Mesothelial cell of epicardium (in vitro differentiated cells): ENCODE data around the gene ALK. TPM values are rescaled to one million over a fixed set of nuclear protein-coding genes. Genes with fewer than 3 reads are reported as not detected.

Source experiments
- DNase-seq, 2 experiments: peaks; one replicate each; pipeline ENCODE4 v3.0.0; 2021; ENCODE audit warnings: low spot score in 2 of 2; ENCODE audit not compliant: unreplicated experiment in 2 of 2
- H3K27ac Mint-ChIP-seq: 2 replicates; pipeline ENCODE4 v1.8.0; 2021; ENCODE audit warnings: mixed read lengths
- H3K27me3 Mint-ChIP-seq: 2 replicates; pipeline ENCODE4 v1.8.0; 2021; ENCODE audit warnings: low read depth, mixed read lengths
- H3K36me3 Mint-ChIP-seq: 2 replicates; pipeline ENCODE4 v1.8.0; 2021; ENCODE audit warnings: mixed read lengths
- H3K4me1 Mint-ChIP-seq: 2 replicates; pipeline ENCODE4 v1.8.0; 2021; ENCODE audit warnings: mixed read lengths
- H3K4me3 Mint-ChIP-seq: 2 replicates; pipeline ENCODE4 v1.8.0; 2021; ENCODE audit warnings: mild to moderate bottlenecking, moderate library complexity, mixed read lengths
- H3K9me3 Mint-ChIP-seq: 2 replicates; pipeline ENCODE4 v1.8.0; 2021; ENCODE audit warnings: mixed read lengths
- CTCF ChIP-seq: fragments of 200-600 bp; sonication (generic); IDR thresholded peaks from one replicate; pipeline ENCODE4 v1.5.0; 2021; ENCODE audit warnings: antibody characterized with exemption; ENCODE audit not compliant: unreplicated experiment
- total RNA-seq: library from RNA; stranded (reverse); gene quantifications from 3 replicates; pipeline ENCODE4 v1.2.1, GENCODE V29; 2021

Gene ALK
- total RNA-seq, 1 donor from 2014 or later, result 0.13 TPM

GRCh38 chr2:29872870-29873269 is 48.5 kb downstream of the ALK start:
- no peaks in the 10 kb centered on the region for H3K9me3 Mint-ChIP-seq
- H3K4me1 Mint-ChIP-seq, result no peaks in the 10 kb centered on the region
- no peaks in the 10 kb centered on the region for H3K36me3 Mint-ChIP-seq
- no peak overlapping the region for H3K4me3 Mint-ChIP-seq
- H3K27ac Mint-ChIP-seq, result no peak overlapping the region
- no peak for DNase-seq
- no peak for TF ChIP-seq CTCF
- H3K27me3 Mint-ChIP-seq, result peaks cover 41% of the 10 kb centered on the region

DNA sequence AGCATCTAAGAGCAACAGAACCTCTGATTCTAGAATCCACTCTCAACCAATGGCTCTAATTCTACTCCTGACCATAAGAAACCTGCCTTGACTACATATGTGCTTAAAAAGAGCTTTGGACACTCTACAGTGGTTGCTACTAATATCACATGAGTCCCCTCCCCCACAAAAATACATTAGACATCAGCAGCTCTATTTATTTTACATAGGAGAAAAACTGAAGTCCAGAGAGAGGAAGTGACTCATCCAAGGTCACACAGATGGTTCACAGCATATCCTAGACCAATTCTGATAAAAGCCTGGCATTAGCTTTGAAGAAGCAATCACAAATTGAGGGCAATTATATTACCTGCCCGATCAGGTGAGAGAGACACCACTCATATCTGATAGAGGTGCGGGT is 49.8 kb downstream of the ALK start:
- Mint-ChIP-seq H3K36me3 (no peaks in the 10 kb centered on the region), H3K27me3 (peaks cover 46% of the 10 kb centered on the region), H3K4me1 (no peaks in the 10 kb centered on the region), H3K9me3 (no peaks in the 10 kb centered on the region), H3K4me3 (no peak overlapping the region), H3K27ac (no peak overlapping the region)
- no peak for DNase-seq
- TF ChIP-seq CTCF, result no peak

- Mint-ChIP-seq H3K4me3 (no peak overlapping the region), H3K9me3 (no peaks in the 10 kb centered on the region), H3K4me1 (no peaks in the 10 kb centered on the region), H3K27me3 (peaks cover 65% of the 10 kb centered on the region), H3K27ac (no peak overlapping the region), H3K36me3 (no peaks in the 10 kb centered on the region)
- DNase-seq, result no peak
- no peak for TF ChIP-seq CTCF
These were observed 55.9 kb downstream of the ALK start for GRCh38 chr2:29865512-29865911.

DNA sequence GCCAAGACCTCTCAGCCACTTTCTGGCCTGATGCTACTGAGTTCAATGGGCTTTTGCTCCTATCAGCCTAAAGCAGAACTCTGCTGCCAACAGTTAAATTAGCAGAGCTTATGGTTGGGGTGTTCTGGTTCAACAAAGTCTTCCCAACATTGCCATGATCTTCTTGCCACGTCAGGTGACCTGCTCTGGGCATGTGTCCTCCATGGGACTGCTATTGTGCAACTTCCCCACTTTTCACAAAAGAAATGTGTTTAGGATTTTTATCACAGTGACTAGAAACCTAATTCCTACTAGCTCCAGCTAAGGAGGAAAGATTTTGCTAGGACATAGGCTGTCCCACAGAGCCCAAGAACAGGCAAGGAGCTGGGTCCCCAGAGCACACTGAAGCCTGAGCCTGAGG is 56.4 kb downstream of the ALK start:
- peaks cover 70% of the 10 kb centered on the region for H3K27me3 Mint-ChIP-seq

GRCh38 chr2:29855924-29856639 is 65.3 kb downstream of the ALK start:
- Mint-ChIP-seq H3K4me1 (no peaks in the 10 kb centered on the region), H3K9me3 (peaks cover 6% of the 10 kb centered on the region), H3K27ac (no peak overlapping the region), H3K4me3 (no peak overlapping the region), H3K36me3 (no peaks in the 10 kb centered on the region), H3K27me3 (peaks cover 61% of the 10 kb centered on the region)
- no peak for DNase-seq
- TF ChIP-seq CTCF, result no peak

More for the DNA sequence above, 56.4 kb downstream of the ALK start:
- no peaks in the 10 kb centered on the region for H3K36me3 Mint-ChIP-seq
- no peaks in the 10 kb centered on the region for H3K9me3 Mint-ChIP-seq
- DNase-seq, result no peak
- H3K4me3 Mint-ChIP-seq, result no peak overlapping the region
- no peaks in the 10 kb centered on the region for H3K4me1 Mint-ChIP-seq
- H3K27ac Mint-ChIP-seq, result no peak overlapping the region
- TF ChIP-seq CTCF, result no peak
